Measurements from ENCODE around the gene ADAMTS2.

ADAMTS2 gene

DNA sequence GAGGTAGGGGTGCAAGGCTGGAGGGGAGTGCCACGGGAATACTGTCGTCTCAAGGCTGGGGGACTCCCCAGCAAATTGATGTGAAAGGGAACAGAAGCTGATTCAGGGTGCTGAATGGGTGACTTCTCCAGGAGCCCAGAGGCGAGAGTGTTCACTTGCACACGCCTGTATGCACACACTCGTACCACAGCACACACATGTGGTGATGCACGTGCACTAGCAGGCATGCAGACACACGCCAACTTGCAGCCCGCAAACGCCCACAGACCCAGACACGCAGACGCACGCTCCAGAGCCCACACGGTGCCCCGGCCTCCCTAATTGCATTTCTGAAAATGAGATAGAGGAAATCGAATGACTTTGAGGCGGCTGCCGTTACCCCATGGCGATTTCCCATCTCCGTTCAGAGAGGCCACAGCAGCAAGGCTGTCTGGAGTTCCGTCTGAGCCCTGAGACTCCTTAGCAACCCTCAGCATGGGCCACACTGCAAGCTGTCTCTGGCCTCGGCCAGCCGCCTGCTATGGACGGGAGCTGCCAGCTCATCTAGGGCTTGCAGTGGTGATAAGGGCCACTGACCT lies 9.1 kb upstream of the ADAMTS2 start:
- no peaks in the 10 kb centered on the region for H3K4me1 ChIP-seq (ENCODE audit: control insufficient read depth, insufficient read depth, low read length)
- H3K9me3 ChIP-seq (ENCODE audit: control insufficient read depth, insufficient read depth, low read length): no peaks in the 10 kb centered on the region
- no peaks in the 10 kb centered on the region for H3K36me3 ChIP-seq (ENCODE audit: control insufficient read depth, insufficient read depth, low read length)
- WGBS (ENCODE audit: insufficient coverage, insufficient read length): no CpG with 5 or more reads among the region's 23 CpGs
- H3K27me3 ChIP-seq (ENCODE audit: control insufficient read depth, insufficient read depth, low read length): no peaks in the 10 kb centered on the region
- no peak for DNase-seq (ENCODE audit: low read depth, low spot score)
- H3K27ac ChIP-seq (ENCODE audit: low read length): no peak overlapping the region
- H3K4me3 ChIP-seq (ENCODE audit: low read length): no peak overlapping the region

DNA sequence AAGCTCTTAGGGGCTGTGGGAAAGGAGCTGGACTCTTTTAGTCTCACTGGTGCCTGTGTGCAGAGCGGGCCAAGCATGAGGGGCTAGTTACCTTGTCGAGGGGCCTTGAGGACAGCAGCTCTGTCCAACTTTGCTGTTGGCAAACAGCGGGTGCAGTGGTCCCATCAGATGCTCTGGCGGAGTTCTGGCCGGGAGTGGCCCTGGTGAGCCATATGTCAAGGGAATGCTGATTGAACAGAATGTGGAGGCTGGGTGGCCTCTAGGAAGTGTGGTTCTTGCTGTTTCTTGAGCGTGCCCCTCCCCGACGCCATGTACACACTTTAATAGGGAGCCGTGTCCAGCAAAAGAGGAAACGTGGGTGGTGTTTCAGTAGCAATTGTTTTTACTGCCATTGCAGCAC lies 3.6 kb upstream of the ADAMTS2 start:
- WGBS (ENCODE audit: insufficient coverage, insufficient read length): no CpG with 5 or more reads among the region's 10 CpGs

DNA sequence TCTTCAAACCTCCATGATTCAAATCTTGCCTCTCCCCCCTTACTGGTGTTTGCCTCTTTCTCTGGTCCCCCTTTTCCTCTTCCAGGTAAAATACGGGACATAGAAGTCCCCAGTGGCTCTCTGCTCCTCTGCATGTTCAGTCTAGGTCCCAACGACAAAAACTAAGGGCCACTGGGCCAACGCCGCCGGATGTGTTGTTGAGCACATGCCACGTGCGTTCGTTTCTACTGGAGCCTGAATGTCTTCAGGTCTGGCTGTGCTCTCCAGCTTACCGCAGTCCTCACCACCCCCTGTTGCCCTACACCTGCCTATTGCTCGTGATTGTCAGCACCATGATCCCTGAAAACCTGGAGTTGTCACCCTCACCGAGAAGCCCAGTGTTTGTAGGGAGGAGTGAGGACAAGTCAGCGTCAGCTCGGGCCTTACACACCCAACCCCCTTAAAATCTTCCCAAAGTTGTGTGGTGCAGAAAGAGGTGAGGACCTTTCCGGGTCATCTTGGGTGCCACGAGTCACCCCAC lies 2.8 kb upstream of the ADAMTS2 start:
- Histone ChIP-seq H3K27me3 (ENCODE audit: control insufficient read depth, insufficient read depth, low read length) (peaks cover 17% of the 10 kb centered on the region), H3K4me3 (ENCODE audit: low read length) (no peak overlapping the region), H3K9me3 (ENCODE audit: control insufficient read depth, insufficient read depth, low read length) (no peaks in the 10 kb centered on the region), H3K27ac (ENCODE audit: low read length) (no peak overlapping the region), H3K4me1 (ENCODE audit: control insufficient read depth, insufficient read depth, low read length) (peaks cover 5% of the 10 kb centered on the region), H3K36me3 (ENCODE audit: control insufficient read depth, insufficient read depth, low read length) (no peaks in the 10 kb centered on the region)
- no peak for DNase-seq (ENCODE audit: low read depth, low spot score)
- WGBS (ENCODE audit: insufficient coverage, insufficient read length): no CpG with 5 or more reads among the region's 15 CpGs

More for the DNA sequence above, 3.6 kb upstream of the ADAMTS2 start:
- peaks cover 11% of the 10 kb centered on the region; the same call in 1 of the 2 replicates for H3K27me3 ChIP-seq (ENCODE audit: control insufficient read depth, insufficient read depth, low read length)
- no peak overlapping the region for H3K27ac ChIP-seq (ENCODE audit: low read length)
- no peak overlapping the region for H3K4me3 ChIP-seq (ENCODE audit: low read length)
- no peaks in the 10 kb centered on the region for H3K36me3 ChIP-seq (ENCODE audit: control insufficient read depth, insufficient read depth, low read length)
- H3K9me3 ChIP-seq (ENCODE audit: control insufficient read depth, insufficient read depth, low read length): no peaks in the 10 kb centered on the region
- peaks cover 3% of the 10 kb centered on the region for H3K4me1 ChIP-seq (ENCODE audit: control insufficient read depth, insufficient read depth, low read length)
- no peak for DNase-seq (ENCODE audit: low read depth, low spot score)

DNA sequence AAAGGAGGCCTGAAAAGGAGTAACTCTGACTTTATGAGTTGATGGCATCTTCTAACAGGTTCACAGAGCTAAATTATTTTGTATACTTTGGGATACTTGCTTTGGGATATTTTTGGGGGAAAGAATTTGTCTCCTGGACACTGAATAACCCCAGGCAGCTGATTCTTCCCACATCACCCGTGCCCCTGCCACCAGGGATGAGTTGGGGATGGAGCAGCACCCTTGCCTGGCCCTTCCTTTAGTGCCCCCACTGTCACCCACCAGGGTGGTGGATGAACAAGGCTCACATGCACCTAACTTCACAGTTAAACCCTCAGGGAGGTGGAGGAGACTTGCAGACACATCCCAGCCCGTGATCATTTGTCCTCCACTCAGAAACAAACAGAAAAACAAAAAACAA lies 2.3 kb upstream of the ADAMTS2 start:
- Histone ChIP-seq H3K4me1 (ENCODE audit: control insufficient read depth, insufficient read depth, low read length) (peaks cover 6% of the 10 kb centered on the region), H3K4me3 (ENCODE audit: low read length) (no peak overlapping the region), H3K27ac (ENCODE audit: low read length) (no peak overlapping the region), H3K27me3 (ENCODE audit: control insufficient read depth, insufficient read depth, low read length) (peaks cover 21% of the 10 kb centered on the region), H3K36me3 (ENCODE audit: control insufficient read depth, insufficient read depth, low read length) (no peaks in the 10 kb centered on the region), H3K9me3 (ENCODE audit: control insufficient read depth, insufficient read depth, low read length) (no peaks in the 10 kb centered on the region)
- no peak for DNase-seq (ENCODE audit: low read depth, low spot score)
- no CpG with 5 or more reads among the region's 2 CpGs for WGBS (ENCODE audit: insufficient coverage, insufficient read length)

DNA sequence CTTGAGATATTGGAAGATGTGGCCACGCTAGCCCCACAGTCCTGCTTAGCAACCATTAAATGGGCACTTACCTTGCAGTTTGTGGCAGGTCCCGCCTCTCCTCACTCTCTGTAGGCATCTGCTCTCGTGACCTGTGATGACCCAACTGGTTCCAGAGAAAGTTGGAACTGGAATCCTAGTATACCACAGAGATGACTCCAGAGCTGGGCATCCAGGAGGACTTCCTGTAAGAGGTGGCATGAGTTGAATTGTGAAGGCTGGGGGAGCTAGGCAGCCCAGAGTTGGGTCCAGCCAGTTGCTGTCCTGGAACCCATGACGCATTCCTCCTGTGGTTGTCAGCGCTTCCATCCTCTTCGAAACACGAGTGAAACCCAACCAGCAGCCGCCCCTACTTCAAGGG lies 1.6 kb upstream of the ADAMTS2 start:
- DNase-seq (ENCODE audit: low read depth, low spot score): no peak
- no peak overlapping the region for H3K4me3 ChIP-seq (ENCODE audit: low read length)
- peaks cover 6% of the 10 kb centered on the region for H3K4me1 ChIP-seq (ENCODE audit: control insufficient read depth, insufficient read depth, low read length)
- WGBS (ENCODE audit: insufficient coverage, insufficient read length): no CpG with 5 or more reads among the region's 8 CpGs
- H3K36me3 ChIP-seq (ENCODE audit: control insufficient read depth, insufficient read depth, low read length): no peaks in the 10 kb centered on the region
- H3K27ac ChIP-seq (ENCODE audit: low read length): no peak overlapping the region
- peaks cover 21% of the 10 kb centered on the region for H3K27me3 ChIP-seq (ENCODE audit: control insufficient read depth, insufficient read depth, low read length)
- H3K9me3 ChIP-seq (ENCODE audit: control insufficient read depth, insufficient read depth, low read length): no peaks in the 10 kb centered on the region

DNA sequence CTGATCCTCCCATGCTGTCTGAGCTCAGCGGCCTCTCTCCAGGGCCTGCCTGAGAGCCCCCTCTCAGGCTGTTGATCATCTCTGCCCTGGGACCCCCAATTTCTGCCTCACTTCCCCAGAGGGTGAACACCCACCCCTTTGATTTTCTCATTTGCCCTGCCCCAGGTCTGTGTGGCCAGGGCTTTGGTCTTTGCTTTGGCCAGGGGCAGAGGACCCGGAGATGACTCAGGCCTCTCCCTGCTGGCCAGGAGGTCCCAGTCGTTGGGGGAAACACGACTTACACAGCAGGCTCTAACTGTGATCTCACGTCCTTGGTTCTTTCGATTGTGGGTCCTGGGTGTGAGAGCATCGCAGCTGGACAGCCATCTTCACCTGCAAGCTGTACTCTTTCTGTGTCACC lies 1.1 kb upstream of the ADAMTS2 start:
- no CpG with 5 or more reads among the region's 7 CpGs for WGBS (ENCODE audit: insufficient coverage, insufficient read length)
- peaks cover 6% of the 10 kb centered on the region for H3K4me1 ChIP-seq (ENCODE audit: control insufficient read depth, insufficient read depth, low read length)
- no peaks in the 10 kb centered on the region for H3K9me3 ChIP-seq (ENCODE audit: control insufficient read depth, insufficient read depth, low read length)
- no peaks in the 10 kb centered on the region for H3K36me3 ChIP-seq (ENCODE audit: control insufficient read depth, insufficient read depth, low read length)
- peaks cover 21% of the 10 kb centered on the region for H3K27me3 ChIP-seq (ENCODE audit: control insufficient read depth, insufficient read depth, low read length)
- no peak overlapping the region for H3K27ac ChIP-seq (ENCODE audit: low read length)
- no peak for DNase-seq (ENCODE audit: low read depth, low spot score)
- H3K4me3 ChIP-seq (ENCODE audit: low read length): no peak overlapping the region

DNA sequence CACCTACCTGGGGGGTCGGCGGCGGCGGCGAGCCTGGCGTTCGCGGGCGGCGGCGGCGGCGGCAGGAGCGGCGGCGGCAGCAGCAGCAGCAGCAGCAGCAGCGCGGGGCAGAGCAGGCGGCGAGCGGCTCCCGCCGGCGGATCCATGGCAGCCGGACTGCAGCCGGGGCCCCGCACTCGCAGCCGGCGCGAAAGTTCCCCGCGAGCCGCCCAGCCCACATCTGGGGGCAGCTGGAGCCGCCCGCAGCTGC lies 153 bp downstream of the ADAMTS2 start:
- peaks cover 21% of the 10 kb centered on the region for H3K27me3 ChIP-seq (ENCODE audit: control insufficient read depth, insufficient read depth, low read length)
- WGBS (ENCODE audit: insufficient coverage, insufficient read length): no CpG with 5 or more reads among the region's 36 CpGs

DNA sequence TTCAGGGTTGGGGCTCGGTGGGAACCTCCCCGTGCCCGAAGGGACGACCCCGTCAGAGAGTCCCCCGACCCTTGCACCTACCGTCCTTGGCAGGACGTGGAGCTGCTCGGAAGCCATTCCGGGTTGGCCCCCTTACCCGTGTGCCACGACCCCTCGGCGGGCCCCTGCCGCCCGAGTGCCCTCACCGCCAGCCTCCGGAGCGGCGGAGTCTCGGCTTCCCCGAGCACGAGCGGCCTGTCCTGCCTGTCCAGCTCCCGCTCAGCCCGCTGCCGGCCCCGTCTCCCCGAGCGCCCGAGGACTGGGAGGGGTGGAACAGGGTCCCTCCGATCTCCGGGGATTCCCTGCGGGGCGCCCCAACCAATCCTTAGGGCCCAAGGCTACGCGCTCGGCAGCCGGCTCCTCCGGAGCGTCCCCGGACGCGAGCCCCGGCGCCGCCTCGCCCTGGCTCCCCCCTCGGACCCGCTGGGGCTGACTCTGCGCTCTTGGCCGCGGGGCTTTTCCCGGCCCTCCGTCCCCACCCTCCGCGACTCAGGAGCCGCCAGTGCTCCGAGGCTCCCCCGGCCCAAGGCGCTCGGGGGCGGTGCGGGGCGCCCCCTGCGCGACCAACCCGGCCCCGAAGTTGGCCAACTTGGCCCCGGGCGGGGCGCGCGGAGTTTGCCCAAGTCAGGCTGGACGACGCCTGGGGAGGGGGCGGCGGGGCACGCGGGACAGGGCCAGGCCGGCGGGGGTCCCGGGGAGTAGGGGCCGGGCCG lies 654 bp downstream of the ADAMTS2 start:
- no CpG with 5 or more reads among the region's 85 CpGs for WGBS (ENCODE audit: insufficient coverage, insufficient read length)
- Histone ChIP-seq H3K27ac (ENCODE audit: low read length) (no peak overlapping the region), H3K9me3 (ENCODE audit: control insufficient read depth, insufficient read depth, low read length) (no peaks in the 10 kb centered on the region), H3K27me3 (ENCODE audit: control insufficient read depth, insufficient read depth, low read length) (peaks cover 21% of the 10 kb centered on the region), H3K4me1 (ENCODE audit: control insufficient read depth, insufficient read depth, low read length) (peaks cover 6% of the 10 kb centered on the region), H3K36me3 (ENCODE audit: control insufficient read depth, insufficient read depth, low read length) (no peaks in the 10 kb centered on the region), H3K4me3 (ENCODE audit: low read length) (peak overlapping the region; percentile 73)
- no peak for DNase-seq (ENCODE audit: low read depth, low spot score)

More for the DNA sequence above, 153 bp downstream of the ADAMTS2 start:
- Histone ChIP-seq H3K4me1 (ENCODE audit: control insufficient read depth, insufficient read depth, low read length) (peaks cover 6% of the 10 kb centered on the region), H3K27ac (ENCODE audit: low read length) (no peak overlapping the region), H3K9me3 (ENCODE audit: control insufficient read depth, insufficient read depth, low read length) (no peaks in the 10 kb centered on the region), H3K4me3 (ENCODE audit: low read length) (peak overlapping the region; percentile 73; the same call in 1 of the 2 replicates), H3K36me3 (ENCODE audit: control insufficient read depth, insufficient read depth, low read length) (no peaks in the 10 kb centered on the region)
- DNase-seq (ENCODE audit: low read depth, low spot score): no peak

DNA sequence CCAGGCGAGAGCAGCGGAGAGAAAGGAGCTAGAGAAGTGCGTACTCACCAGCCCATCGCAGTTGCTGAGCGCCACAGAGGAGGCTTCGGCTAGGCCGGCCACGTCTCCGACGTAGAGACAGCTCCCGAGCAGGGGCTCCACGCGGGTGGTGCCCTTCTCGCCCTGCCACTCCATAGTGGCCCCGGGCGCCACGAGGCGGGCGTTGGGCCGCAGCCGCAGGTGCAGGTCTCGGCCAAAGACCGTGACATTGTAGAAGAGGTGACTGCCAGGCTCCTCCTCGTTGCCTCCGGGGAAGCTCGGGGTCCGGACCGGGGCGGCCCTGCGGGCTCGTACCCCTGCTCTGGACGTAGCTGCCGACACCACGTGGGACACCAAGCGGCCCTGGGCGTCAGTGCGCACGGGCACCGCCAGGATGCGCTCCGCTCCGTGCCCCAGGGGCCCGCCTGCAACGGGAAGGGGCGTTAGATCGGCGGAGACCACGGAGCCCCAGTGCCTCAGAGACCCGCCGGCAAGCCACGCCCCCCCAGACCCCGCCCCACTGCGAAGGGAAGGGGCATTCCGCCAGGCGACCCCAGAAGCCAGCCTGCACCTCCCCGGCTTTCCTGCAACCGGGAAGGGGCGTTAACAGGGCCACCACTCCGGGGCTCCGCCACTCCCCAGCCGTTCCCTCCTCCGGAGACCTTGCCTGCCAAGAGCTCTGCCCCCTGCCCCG lies 1.4 kb downstream of the ADAMTS2 start:
- Histone ChIP-seq H3K27me3 (ENCODE audit: control insufficient read depth, insufficient read depth, low read length) (peaks cover 21% of the 10 kb centered on the region), H3K4me3 (ENCODE audit: low read length) (peak overlapping the region; percentile 73), H3K27ac (ENCODE audit: low read length) (no peak overlapping the region), H3K36me3 (ENCODE audit: control insufficient read depth, insufficient read depth, low read length) (no peaks in the 10 kb centered on the region), H3K4me1 (ENCODE audit: control insufficient read depth, insufficient read depth, low read length) (peaks cover 6% of the 10 kb centered on the region), H3K9me3 (ENCODE audit: control insufficient read depth, insufficient read depth, low read length) (no peaks in the 10 kb centered on the region)
- DNase-seq (ENCODE audit: low read depth, low spot score): peak; percentile 48
- WGBS (ENCODE audit: insufficient coverage, insufficient read length): no CpG with 5 or more reads among the region's 63 CpGs

DNA sequence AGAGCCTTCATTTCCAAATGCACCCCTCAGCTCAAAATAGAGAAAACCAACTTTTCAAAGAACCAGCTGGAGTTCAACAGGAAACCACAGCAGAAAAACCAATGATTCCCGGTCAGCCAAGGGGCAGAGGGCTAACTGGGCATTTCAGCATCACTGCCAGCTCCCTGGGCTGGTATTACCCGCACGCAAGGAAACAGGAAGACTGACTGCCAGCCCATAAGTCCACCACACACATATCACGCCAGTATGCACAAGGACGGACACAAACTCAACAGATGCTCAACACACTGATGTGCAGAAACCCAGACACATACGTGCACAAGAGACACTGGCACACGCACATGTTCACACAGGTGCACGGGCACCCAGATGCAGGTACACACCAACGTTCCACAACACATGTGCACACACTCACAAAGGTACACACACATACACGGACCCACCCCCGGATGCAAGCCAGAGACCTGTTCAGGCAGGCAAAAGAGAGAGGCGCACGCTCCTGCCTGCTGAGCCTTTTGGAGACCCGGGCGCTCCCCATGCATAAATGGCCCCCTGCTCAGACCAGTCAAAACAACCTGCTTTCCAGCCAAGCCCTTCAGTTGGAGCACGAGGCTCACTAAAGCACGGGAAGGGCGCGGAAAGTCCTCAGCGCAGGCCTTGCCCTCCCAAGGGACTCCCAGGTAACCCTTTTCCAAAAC lies 2.1 kb downstream of the ADAMTS2 start:
- no peak overlapping the region for H3K27ac ChIP-seq (ENCODE audit: low read length)
- H3K36me3 ChIP-seq (ENCODE audit: control insufficient read depth, insufficient read depth, low read length): no peaks in the 10 kb centered on the region
- no CpG with 5 or more reads among the region's 20 CpGs for WGBS (ENCODE audit: insufficient coverage, insufficient read length)
- H3K9me3 ChIP-seq (ENCODE audit: control insufficient read depth, insufficient read depth, low read length): no peaks in the 10 kb centered on the region
- H3K27me3 ChIP-seq (ENCODE audit: control insufficient read depth, insufficient read depth, low read length): peaks cover 21% of the 10 kb centered on the region
- H3K4me3 ChIP-seq (ENCODE audit: low read length): peak overlapping the region; percentile 73; the same call in 1 of the 2 replicates
- peaks cover 6% of the 10 kb centered on the region for H3K4me1 ChIP-seq (ENCODE audit: control insufficient read depth, insufficient read depth, low read length)
- DNase-seq (ENCODE audit: low read depth, low spot score): no peak

Data from iPS DF 6.9 (cell line).